ENCODE data around the gene SLC39A10. TPM values are rescaled to one million over a fixed set of nuclear protein-coding genes. Genes with fewer than 3 reads are reported as not detected.
"Not testable (repeated sequence)": the region's sequence is repeated elsewhere in the genome, so short reads cannot be mapped to it uniquely, and the experiment has no call there.

The SLC39A10 gene
- total RNA-seq, 1 donor from 2014 or later: 46.6 TPM

DNA sequence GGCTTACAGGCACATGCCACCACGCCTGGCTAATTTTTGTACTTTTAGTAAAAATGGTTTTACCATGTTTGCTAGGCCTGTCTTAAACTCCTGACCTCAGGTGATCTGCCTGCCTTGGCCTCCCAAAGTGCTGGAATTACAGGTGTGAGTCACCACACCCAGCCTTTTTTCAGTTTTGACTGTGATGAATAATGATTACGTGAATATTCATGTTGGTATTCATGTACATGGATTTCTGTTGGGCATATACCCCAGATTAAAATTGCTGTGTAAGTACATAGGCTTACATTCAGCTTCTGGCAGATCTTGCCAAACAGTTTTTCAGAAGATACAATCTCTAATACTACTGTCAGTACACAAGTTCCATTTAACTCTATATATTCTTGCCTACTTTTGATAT lies 20.9 kb downstream of the SLC39A10 start:
- Histone ChIP-seq H3K27me3 (ENCODE audit: control insufficient read depth, insufficient read depth, low read length) (no peaks in the 10 kb centered on the region), H3K4me3 (ENCODE audit: low read depth, low read length) (no peak overlapping the region), H3K36me3 (ENCODE audit: control insufficient read depth, insufficient read depth, low read length) (no peaks in the 10 kb centered on the region)
- no peak for DNase-seq (ENCODE audit: low read depth)
- TF ChIP-seq, protein P1, sequence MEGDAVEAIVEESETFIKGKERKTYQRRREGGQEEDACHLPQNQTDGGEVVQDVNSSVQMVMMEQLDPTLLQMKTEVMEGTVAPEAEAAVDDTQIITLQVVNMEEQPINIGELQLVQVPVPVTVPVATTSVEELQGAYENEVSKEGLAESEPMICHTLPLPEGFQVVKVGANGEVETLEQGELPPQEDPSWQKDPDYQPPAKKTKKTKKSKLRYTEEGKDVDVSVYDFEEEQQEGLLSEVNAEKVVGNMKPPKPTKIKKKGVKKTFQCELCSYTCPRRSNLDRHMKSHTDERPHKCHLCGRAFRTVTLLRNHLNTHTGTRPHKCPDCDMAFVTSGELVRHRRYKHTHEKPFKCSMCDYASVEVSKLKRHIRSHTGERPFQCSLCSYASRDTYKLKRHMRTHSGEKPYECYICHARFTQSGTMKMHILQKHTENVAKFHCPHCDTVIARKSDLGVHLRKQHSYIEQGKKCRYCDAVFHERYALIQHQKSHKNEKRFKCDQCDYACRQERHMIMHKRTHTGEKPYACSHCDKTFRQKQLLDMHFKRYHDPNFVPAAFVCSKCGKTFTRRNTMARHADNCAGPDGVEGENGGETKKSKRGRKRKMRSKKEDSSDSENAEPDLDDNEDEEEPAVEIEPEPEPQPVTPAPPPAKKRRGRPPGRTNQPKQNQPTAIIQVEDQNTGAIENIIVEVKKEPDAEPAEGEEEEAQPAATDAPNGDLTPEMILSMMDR (IDR thresholded peaks at IDR 0.05; ENCODE audit: insufficient read depth, low read length, poor library complexity, severe bottlenecking): no peak

DNA sequence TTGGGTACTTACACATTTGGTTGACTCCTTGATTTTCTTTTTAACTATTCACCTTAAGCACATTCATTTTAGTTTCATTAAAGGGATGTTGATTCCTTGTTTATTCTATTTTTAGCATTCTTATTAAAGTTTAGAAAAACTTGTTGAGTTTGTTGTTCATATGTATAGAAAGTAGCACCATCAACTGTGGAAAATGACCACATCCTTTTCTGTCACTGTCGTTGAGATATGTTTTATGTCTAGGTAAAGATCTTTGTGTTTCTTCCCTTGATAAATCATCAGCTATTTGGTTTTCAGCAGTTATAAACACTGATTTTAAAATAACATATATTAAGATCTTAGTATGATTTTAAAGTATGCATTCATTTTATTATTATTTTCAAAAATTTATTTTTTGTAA lies 25.1 kb downstream of the SLC39A10 start:
- no peak for DNase-seq (ENCODE audit: low read depth)
- H3K27me3 ChIP-seq (ENCODE audit: control insufficient read depth, insufficient read depth, low read length): no peaks in the 10 kb centered on the region
- no peak overlapping the region for H3K4me3 ChIP-seq (ENCODE audit: low read depth, low read length)
- no peaks in the 10 kb centered on the region for H3K36me3 ChIP-seq (ENCODE audit: control insufficient read depth, insufficient read depth, low read length)
- TF ChIP-seq, protein P1 (IDR thresholded peaks at IDR 0.05; ENCODE audit: insufficient read depth, low read length, poor library complexity, severe bottlenecking): no peak

DNA sequence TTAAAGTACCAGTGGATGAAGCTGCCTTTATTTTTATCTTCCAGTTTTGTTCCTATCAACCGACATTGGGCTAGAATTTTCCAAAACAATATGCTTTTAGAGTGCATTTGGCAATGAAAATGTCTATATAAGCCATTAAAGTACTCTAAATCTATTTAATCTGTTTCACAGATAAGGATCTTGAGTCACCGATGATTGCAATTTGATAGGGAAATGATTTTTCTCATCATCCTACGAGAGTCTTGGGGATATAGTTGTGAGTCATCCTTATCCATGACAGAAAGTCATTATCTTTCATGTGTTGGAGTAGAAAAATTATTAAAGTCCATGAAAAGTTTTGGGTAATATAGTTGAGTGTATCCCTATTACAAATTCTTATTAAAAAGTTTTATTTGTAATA lies 26.1 kb downstream of the SLC39A10 start:
- TF ChIP-seq, protein P1 (IDR thresholded peaks at IDR 0.05; ENCODE audit: insufficient read depth, low read length, poor library complexity, severe bottlenecking): no peak
- no peak for DNase-seq (ENCODE audit: low read depth)
- H3K27me3 ChIP-seq (ENCODE audit: control insufficient read depth, insufficient read depth, low read length): no peaks in the 10 kb centered on the region
- no peaks in the 10 kb centered on the region for H3K36me3 ChIP-seq (ENCODE audit: control insufficient read depth, insufficient read depth, low read length)
- no peak overlapping the region for H3K4me3 ChIP-seq (ENCODE audit: low read depth, low read length)

DNA sequence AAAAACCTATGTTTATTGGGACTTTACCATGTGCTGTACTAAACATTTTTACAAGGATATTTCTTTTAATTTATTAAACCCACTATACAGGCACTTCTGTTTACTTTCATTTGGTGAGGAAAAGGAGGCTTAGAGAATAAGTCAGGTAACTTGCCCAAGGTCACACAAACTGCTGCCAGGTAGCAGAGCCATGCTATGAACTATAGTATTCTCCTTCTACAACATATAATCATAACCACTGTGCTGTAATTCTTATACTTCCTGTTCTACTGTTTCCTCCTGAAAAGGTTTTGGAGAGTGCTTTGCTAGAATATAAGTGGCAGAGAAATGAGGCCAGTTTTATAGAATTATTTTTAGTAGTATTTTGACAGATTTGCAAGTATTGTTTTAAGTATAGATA lies 29.5 kb downstream of the SLC39A10 start:
- TF ChIP-seq, protein P1 (IDR thresholded peaks at IDR 0.05; ENCODE audit: insufficient read depth, low read length, poor library complexity, severe bottlenecking): no peak
- no peak for DNase-seq (ENCODE audit: low read depth)
- no peaks in the 10 kb centered on the region for H3K36me3 ChIP-seq (ENCODE audit: control insufficient read depth, insufficient read depth, low read length)
- H3K4me3 ChIP-seq (ENCODE audit: low read depth, low read length): no peak overlapping the region
- no peaks in the 10 kb centered on the region for H3K27me3 ChIP-seq (ENCODE audit: control insufficient read depth, insufficient read depth, low read length)

DNA sequence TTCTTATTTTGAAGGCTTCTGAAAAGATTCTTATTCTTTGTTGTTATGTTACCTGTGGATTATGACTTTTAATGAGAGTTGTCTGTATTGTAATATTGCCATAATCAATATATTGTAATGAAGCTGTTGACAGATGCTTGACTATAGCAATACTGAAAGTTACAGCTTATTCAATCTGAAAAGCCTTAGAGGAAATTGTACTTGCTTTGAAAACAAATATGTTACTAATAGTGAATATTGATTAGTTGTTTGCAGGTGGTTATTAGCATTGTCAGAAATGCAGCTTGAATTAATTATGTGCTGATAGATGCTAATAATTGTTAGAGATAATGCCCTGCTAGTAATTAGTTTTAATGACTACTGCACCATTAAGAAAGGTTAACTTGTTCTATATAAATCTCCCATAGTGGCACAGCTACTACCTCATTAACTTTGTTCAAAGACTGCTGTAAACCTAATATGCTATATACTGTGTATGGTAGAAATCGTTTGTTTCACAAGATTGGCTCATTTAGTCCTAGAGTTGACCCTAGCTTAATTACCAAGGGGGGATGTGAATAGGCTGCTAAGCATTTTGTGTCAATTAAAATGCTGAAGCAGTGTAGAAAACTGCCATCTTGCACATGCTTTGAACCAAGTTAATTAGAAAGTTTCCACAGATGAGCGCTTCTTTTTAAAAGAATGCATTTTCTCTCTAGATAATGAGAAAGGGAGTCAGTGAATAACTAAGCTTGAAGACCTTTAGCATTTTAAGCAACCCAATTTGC lies 30.5 kb downstream of the SLC39A10 start:
- Histone ChIP-seq H3K27me3 (ENCODE audit: control insufficient read depth, insufficient read depth, low read length) (no peaks in the 10 kb centered on the region), H3K36me3 (ENCODE audit: control insufficient read depth, insufficient read depth, low read length) (no peaks in the 10 kb centered on the region), H3K4me3 (ENCODE audit: low read depth, low read length) (no peak overlapping the region)
- TF ChIP-seq, protein P1 (IDR thresholded peaks at IDR 0.05; ENCODE audit: insufficient read depth, low read length, poor library complexity, severe bottlenecking): no peak
- DNase-seq (ENCODE audit: low read depth): no peak

DNA sequence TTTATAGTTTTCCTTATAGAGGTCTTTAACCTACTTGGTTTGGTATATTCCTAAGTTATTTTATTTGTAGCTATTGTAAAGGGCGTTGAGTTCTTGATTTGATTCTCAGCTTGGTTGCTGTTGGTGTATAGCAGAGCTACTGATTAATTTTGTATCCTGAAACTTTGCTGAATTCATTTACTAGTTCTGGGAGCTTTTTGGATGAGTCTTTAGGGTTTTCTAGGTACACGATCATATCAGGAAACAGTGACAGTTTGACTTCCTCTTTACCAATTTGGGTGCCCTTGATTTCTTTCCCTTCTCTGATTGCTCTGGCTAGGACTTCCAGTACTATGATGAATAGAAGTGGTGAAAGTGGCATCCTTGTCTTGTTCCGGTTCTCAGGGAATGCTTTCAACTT lies 35.5 kb downstream of the SLC39A10 start:
- not testable (repeated sequence) for H3K4me3 ChIP-seq (ENCODE audit: low read depth, low read length); H3K36me3 ChIP-seq (ENCODE audit: control insufficient read depth, insufficient read depth, low read length); DNase-seq (ENCODE audit: low read depth); H3K27me3 ChIP-seq (ENCODE audit: control insufficient read depth, insufficient read depth, low read length)

All from kidney epithelial cell (primary cell).